GM20000 (cell line): ENCODE measurements around the gene IBTK.

ENCODE experiments used
- DNase-seq: peaks from one replicate; pipeline ENCODE4 v3.0.0; 2012; ENCODE audit warnings: low spot score
- CTCF ChIP-seq: IDR thresholded peaks from 2 replicates; pipeline ENCODE4 v1.5.1; 2012; ENCODE audit warnings: mild to moderate bottlenecking, control low read depth; ENCODE audit errors: extremely low read depth, missing control alignments

Gene IBTK

DNA sequence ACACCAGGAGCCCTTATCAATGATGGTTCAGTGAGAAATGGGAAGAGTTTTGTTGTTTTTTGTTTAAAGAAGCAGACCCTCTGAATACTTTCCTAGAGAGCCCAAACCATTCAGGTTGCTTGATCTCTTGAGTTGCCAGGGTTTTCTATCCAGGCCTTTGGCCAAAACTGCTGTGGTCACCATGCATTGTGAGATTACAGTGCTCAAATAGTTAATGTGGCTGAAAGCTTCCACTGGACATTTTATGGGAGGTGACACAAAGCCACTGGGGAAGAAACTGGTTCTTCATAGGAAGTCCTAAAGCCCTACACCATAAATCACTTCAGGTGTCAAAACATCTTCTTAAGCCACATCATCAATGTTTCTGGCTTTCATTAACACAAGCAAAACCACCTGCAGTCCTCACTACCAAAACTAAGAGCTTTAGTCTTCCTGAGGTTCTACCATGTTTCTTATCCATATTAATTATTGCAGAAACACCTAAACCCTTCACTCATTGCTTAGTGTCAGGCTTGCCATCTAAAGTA, 101.6 kb downstream of the IBTK start:
- no peak for DNase-seq
- TF ChIP-seq CTCF = no peak

DNA sequence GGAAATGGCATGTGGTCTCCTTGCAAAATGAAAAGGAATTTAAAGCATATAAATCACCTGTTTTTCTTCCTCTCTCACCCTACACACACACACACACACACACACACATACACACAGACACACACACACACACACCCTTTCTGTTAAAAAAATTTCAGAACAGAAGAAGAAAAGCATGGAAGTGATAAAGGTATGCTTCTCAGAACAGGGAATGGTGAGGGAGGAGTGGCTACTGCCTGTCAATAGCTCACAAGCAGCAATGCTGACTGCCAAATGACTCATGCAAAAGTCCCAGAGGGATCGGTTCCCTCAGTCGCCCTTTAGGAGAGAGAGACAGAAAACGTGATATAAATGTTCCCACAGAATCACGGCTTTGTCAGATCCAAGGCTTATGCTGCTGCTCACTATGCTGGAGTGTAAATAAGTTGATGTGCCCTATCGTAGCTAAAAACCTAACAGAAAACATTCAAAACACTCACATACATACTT, 102.6 kb downstream of the IBTK start:
- DNase-seq = no peak

GRCh38 chr6:82144007-82144851, 103.3 kb downstream of the IBTK start:
- TF ChIP-seq CTCF = no peak
- DNase-seq = peak; percentile 20

More for the DNA sequence above, 102.6 kb downstream of the IBTK start:
- no peak for TF ChIP-seq CTCF

DNA sequence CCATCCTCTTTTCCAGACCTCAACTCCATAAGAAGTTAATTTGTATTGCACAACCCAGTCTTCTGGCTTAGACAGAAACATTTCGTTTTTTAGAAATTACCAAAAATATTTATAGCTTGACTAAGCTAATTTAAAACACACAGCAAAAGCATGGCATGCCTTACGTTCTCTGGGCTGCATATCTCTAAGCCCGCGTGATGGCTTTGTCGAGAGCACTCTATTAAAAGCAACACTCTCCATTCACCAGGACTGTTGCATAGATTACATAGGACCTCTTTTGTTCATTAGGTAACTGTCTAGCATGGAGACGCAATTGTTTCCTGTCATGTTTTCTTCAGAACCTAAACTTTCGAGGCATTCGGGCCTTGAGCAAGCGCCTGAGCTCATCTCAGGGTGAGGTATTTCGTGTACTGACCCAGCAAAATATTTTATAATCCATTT, 104.5 kb downstream of the IBTK start:
- no peak for TF ChIP-seq CTCF
- DNase-seq = no peak

DNA sequence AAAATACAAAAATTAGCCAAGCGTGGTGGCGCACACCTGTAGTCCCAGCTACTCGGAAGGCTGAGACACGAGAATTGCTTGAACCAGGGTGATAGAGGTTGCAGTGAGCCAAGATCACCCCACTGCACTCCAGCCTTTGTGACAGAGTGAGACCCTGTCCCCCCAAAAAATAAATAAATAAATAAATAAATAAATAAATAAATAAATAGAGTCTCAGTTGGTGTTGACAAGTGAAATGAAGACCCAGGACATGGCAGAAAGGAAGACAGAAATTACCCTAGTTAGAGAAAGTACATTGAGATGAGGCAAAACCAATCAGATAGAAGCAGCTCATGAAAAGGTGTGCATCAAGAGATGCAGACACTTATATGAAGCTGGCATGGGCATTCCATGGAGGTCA, 105.0 kb downstream of the IBTK start:
- no peak for TF ChIP-seq CTCF
- no peak for DNase-seq

DNA sequence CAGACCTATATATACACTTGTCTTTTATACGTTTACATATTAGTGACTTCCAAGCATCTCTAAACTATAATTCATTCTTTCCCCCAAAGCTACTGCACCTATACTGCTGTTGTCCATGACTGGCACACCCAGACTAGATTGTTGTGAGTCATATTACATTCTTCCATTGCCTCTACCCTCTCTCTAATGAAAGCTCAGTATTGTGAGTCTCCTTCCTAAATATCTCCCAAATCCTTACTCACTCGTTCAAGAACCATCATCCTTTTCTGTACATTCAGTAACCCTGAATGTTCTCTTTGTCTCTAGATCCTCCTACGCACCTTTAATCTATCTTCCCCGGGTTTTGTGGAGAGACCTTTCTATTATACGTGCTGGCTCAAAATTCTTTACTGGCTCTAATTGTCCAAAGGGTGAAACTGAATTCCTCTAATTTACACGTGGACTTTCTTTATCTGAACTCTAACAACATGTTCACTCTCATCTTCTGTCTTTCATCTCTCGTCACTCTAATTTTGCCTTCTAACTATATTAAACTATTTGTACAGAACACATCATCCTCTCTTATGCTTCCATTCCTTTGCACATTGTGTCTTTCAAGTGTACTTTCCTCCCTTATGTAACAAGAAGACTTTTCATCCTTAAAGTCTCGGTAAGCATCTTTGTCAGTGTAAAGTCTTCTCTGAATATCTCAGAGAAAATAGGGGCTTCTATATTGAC, 109.3 kb downstream of the IBTK start:
- DNase-seq = no peak
- no peak for TF ChIP-seq CTCF

- TF ChIP-seq CTCF = no peak
Observed at GRCh38 chr6:82131441-82131840, 116.1 kb downstream of the IBTK start.

More at GRCh38 chr6:82131441-82131840, 116.1 kb downstream of the IBTK start:
- no peak for DNase-seq
